Activated CD8-positive, alpha-beta T cell treated with anti-CD3 and anti-CD28 coated beads for 36 hours (primary cell): Measurements from ENCODE around the gene NME7. TPM values are rescaled to one million over a fixed set of nuclear protein-coding genes. Genes with fewer than 3 reads are reported as not detected.

ENCODE experiments used
- ATAC-seq: fragments of 200-7000 bp; cut with Tn5 transposase; one replicate; pipeline ENCODE4 v1.10.0; 2021; ENCODE audit warnings: mild to moderate bottlenecking, moderate library complexity
- CTCF ChIA-PET: fragments of 350-600 bp; sonication (Branson Sonifier 250); formaldehyde crosslinking; loops from one replicate; lab custom pipeline; 2021; ENCODE audit warnings: antibody characterized with exemption; lab: Charles Lee
- POLR2A ChIA-PET: fragments of 350-600 bp; sonication (Branson Sonifier 250); formaldehyde crosslinking; loops from one replicate; lab custom pipeline; 2021; ENCODE audit warnings: antibody characterized with exemption; lab: Charles Lee
- DNase-seq: peaks from one replicate; pipeline ENCODE4 v3.0.0-alpha.2; 2020
- H3K27ac Mint-ChIP-seq: one replicate; pipeline ENCODE4 v1.8.0; 2021; ENCODE audit warnings: mild to moderate bottlenecking, mixed read lengths
- H3K27me3 Mint-ChIP-seq: one replicate; pipeline ENCODE4 v1.8.0; 2021; ENCODE audit warnings: mixed read lengths
- H3K36me3 Mint-ChIP-seq: one replicate; pipeline ENCODE4 v1.8.0; 2021; ENCODE audit warnings: low read depth, mixed read lengths
- H3K4me1 Mint-ChIP-seq: one replicate; pipeline ENCODE4 v1.8.0; 2021; ENCODE audit warnings: low read depth, mixed read lengths
- H3K4me3 Mint-ChIP-seq: one replicate; pipeline ENCODE4 v1.8.0; 2021; ENCODE audit warnings: mild to moderate bottlenecking, moderate library complexity, mixed read lengths
- H3K9me3 Mint-ChIP-seq: one replicate; pipeline ENCODE4 v1.8.0; 2021; ENCODE audit warnings: mixed read lengths
- intact Hi-C: fragments of 100-400 bp; cut with micrococcal nuclease; formaldehyde crosslinking; loops from one replicate; pipeline ENCODE4 v1.10.0; 2022
- total RNA-seq, 2 experiments: library from RNA; stranded (reverse); gene quantifications; one replicate each; pipeline ENCODE4 v1.2.3, GENCODE V29; 2021
- TF ChIP-seq, protein P1 (sequence below): fragments of 200-600 bp; IDR thresholded peaks from one replicate; pipeline ENCODE4 v1.8.0; 2022; ENCODE audit warnings: antibody characterized with exemption, mild to moderate bottlenecking

Gene NME7
- total RNA-seq, 2 experiments from 2014 or later: 15.3 to 17.4 TPM

DNA sequence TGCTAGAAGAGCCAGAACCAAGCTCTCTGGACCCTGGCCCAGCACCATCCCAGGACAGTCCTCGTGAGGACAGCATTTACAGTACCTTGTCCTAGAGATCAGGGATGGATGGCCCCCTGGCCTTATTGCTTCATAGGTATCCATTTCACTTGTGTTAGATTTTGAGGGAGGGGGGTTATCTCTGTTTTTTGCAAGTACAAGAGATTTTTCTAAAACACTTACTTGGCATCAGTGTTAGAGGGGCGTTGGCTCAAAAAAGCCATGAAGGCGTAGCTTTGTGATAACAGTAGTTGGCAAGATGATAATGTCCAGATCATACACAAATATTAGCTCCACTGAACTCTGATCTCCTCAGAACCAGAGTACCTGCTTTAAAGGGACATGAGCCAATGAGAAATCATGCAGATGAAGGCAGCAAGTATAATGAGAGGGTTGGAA lies 266.9 kb downstream of the NME7 start:
- H3K9me3 Mint-ChIP-seq: peaks cover 2% of the 10 kb centered on the region
- TF ChIP-seq, protein P1, sequence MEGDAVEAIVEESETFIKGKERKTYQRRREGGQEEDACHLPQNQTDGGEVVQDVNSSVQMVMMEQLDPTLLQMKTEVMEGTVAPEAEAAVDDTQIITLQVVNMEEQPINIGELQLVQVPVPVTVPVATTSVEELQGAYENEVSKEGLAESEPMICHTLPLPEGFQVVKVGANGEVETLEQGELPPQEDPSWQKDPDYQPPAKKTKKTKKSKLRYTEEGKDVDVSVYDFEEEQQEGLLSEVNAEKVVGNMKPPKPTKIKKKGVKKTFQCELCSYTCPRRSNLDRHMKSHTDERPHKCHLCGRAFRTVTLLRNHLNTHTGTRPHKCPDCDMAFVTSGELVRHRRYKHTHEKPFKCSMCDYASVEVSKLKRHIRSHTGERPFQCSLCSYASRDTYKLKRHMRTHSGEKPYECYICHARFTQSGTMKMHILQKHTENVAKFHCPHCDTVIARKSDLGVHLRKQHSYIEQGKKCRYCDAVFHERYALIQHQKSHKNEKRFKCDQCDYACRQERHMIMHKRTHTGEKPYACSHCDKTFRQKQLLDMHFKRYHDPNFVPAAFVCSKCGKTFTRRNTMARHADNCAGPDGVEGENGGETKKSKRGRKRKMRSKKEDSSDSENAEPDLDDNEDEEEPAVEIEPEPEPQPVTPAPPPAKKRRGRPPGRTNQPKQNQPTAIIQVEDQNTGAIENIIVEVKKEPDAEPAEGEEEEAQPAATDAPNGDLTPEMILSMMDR: no peak
- intact Hi-C loops: loop anchor here (10.0 kb wide), 1 partner anchor 264 kb away; the partner anchor contains the start of genes BLZF1 and NME7
- H3K27ac Mint-ChIP-seq: no peak overlapping the region
- H3K4me1 Mint-ChIP-seq: peaks cover 3% of the 10 kb centered on the region
- POLR2A ChIA-PET: no interaction called here
- ATAC-seq (no peak), DNase-seq (no peak)
- no peaks in the 10 kb centered on the region for H3K36me3 Mint-ChIP-seq
- no peak overlapping the region for H3K4me3 Mint-ChIP-seq
- H3K27me3 Mint-ChIP-seq: peaks cover 5% of the 10 kb centered on the region
- CTCF ChIA-PET: interaction anchor here (0.8 kb wide), 1 partner anchor 9 kb away, joined by 3 read pairs; no protein-coding TSS in a partner anchor

GRCh38 chr1:169100208-169100607 lies 267.4 kb downstream of the NME7 start:
- POLR2A ChIA-PET: no interaction called here
- intact Hi-C loops: loop anchor here (10.0 kb wide), 1 partner anchor 265 kb away; the partner anchor contains the start of genes BLZF1 and NME7
- Mint-ChIP-seq H3K4me1 (peaks cover 3% of the 10 kb centered on the region), H3K27ac (no peak overlapping the region), H3K9me3 (peaks cover 2% of the 10 kb centered on the region), H3K36me3 (no peaks in the 10 kb centered on the region), H3K4me3 (no peak overlapping the region), H3K27me3 (peaks cover 5% of the 10 kb centered on the region)
- DNase-seq (no peak), ATAC-seq (no peak)
- CTCF ChIA-PET: interaction anchor here (0.8 kb wide), 1 partner anchor 9 kb away, joined by 3 read pairs; no protein-coding TSS in a partner anchor
- TF ChIP-seq, protein P1: no peak

GRCh38 chr1:169099561-169099960 lies 268.0 kb downstream of the NME7 start:
- H3K27me3 Mint-ChIP-seq: no peaks in the 10 kb centered on the region

GRCh38 chr1:169098380-169098779 lies 269.2 kb downstream of the NME7 start:
- no peaks in the 10 kb centered on the region for H3K36me3 Mint-ChIP-seq
- CTCF ChIA-PET: no interaction called here
- H3K4me3 Mint-ChIP-seq: no peak overlapping the region
- no peak for DNase-seq
- ATAC-seq: no peak
- POLR2A ChIA-PET: no interaction called here
- H3K9me3 Mint-ChIP-seq: peaks cover 2% of the 10 kb centered on the region
- no peaks in the 10 kb centered on the region for H3K27me3 Mint-ChIP-seq
- intact Hi-C loops: no loop called here
- peaks cover 6% of the 10 kb centered on the region for H3K4me1 Mint-ChIP-seq
- TF ChIP-seq, protein P1: no peak
- H3K27ac Mint-ChIP-seq: no peak overlapping the region

More at GRCh38 chr1:169099561-169099960, 268.0 kb downstream of the NME7 start:
- Mint-ChIP-seq H3K4me3 (no peak overlapping the region), H3K36me3 (no peaks in the 10 kb centered on the region), H3K4me1 (no peaks in the 10 kb centered on the region), H3K9me3 (peaks cover 2% of the 10 kb centered on the region), H3K27ac (no peak overlapping the region)
- ATAC-seq (no peak), DNase-seq (no peak)
- intact Hi-C loops: no loop called here
- POLR2A ChIA-PET: interaction anchor here (0.5 kb wide), 1 partner anchor 580 kb away, joined by 4 read pairs; no protein-coding TSS in a partner anchor
- CTCF ChIA-PET: no interaction called here
- TF ChIP-seq, protein P1: no peak

- Mint-ChIP-seq H3K9me3 (peaks cover 2% of the 10 kb centered on the region), H3K27me3 (no peaks in the 10 kb centered on the region), H3K4me1 (peaks cover 9% of the 10 kb centered on the region), H3K4me3 (no peak overlapping the region), H3K36me3 (no peaks in the 10 kb centered on the region), H3K27ac (no peak overlapping the region)
- TF ChIP-seq, protein P1: no peak
- DNase-seq (no peak), ATAC-seq (no peak)
- ChIA-PET POLR2A (no interaction called here), CTCF (interaction anchor here (1.0 kb wide), 1 partner anchor 150 kb away, joined by 4 read pairs; no protein-coding TSS in a partner anchor)
- intact Hi-C loops: no loop called here
Observed at GRCh38 chr1:169094897-169095569, 272.6 kb downstream of the NME7 start.
